HepG2 (cell line): ENCODE data around the gene PROCR. TPM values are rescaled to one million over a fixed set of nuclear protein-coding genes. Genes with fewer than 3 reads are reported as not detected.

Experiments used
- CHCHD3 ChIP-seq: sonication (generic); formaldehyde crosslinking; IDR thresholded peaks from 2 replicates; pipeline ENCODE4 v1.8.0; 2022; ENCODE audit warnings: mild to moderate bottlenecking, missing genetic modification reagents, moderate library complexity
- CSRNP1 ChIP-seq: sonication (generic); formaldehyde crosslinking; IDR thresholded peaks from 2 replicates; pipeline ENCODE4 v1.8.1; 2023; ENCODE audit warnings: mild to moderate bottlenecking, missing genetic modification reagents
- DNMT3B ChIP-seq: conservative IDR thresholded peaks from 2 replicates; pipeline ENCODE4 v1.6.1; 2016; ENCODE audit warnings: missing biosample characterization, control low read depth
- E2F5 ChIP-seq: sonication (generic); formaldehyde crosslinking; conservative IDR thresholded peaks from 2 replicates; pipeline ENCODE4 v1.4.0; 2020; ENCODE audit warnings: missing genetic modification reagents
- FOXK2 ChIP-seq: fragments of 450-650 bp; IDR thresholded peaks from 2 replicates; pipeline ENCODE4 v1.6.1; 2016
- GATA4 ChIP-seq: sonication (generic); IDR thresholded peaks from 2 replicates; pipeline ENCODE4 v1.6.1; 2016; ENCODE audit warnings: antibody characterized with exemption, low read depth, borderline replicate concordance
- GTF2F1 ChIP-seq: fragments of 150-350 bp; IDR thresholded peaks from 2 replicates; pipeline ENCODE4 v1.6.1; 2014; ENCODE audit warnings: low read length
- HNF4G ChIP-seq, 2 experiments: sonication (generic) in 1 of 2; formaldehyde crosslinking in 1 of 2; IDR thresholded peaks; 2 replicates each; pipeline versions ENCODE4 v1.4.0 to v1.6.1; 2011 to 2020; ENCODE audit warnings: borderline replicate concordance in 2 of 2, low read depth in 2 of 2, mild to moderate bottlenecking in 2 of 2, low read length in 1 of 2, missing genetic modification reagents in 1 of 2, moderate library complexity in 1 of 2
- KDM5B ChIP-seq: sonication (generic); formaldehyde crosslinking; IDR thresholded peaks from 2 replicates; pipeline ENCODE4 v1.4.0; 2020; ENCODE audit warnings: missing genetic modification reagents, mild to moderate bottlenecking, borderline replicate concordance
- MAF1 ChIP-seq: sonication (generic); formaldehyde crosslinking; IDR thresholded peaks from 2 replicates; pipeline ENCODE4 v1.5.0; 2020; ENCODE audit warnings: missing genetic modification reagents, borderline replicate concordance
- NR2F6 ChIP-seq, 2 experiments: IDR thresholded peaks; 2 replicates each; pipeline ENCODE4 v1.6.1; 2016; ENCODE audit warnings: antibody characterized with exemption in 1 of 2, mild to moderate bottlenecking in 1 of 2
- PHF8 ChIP-seq: sonication (generic); formaldehyde crosslinking; IDR thresholded peaks from 2 replicates; pipeline ENCODE4 v1.5.0; 2020; ENCODE audit warnings: missing genetic modification reagents
- SMARCE1 ChIP-seq: fragments of 450-650 bp; IDR thresholded peaks from 2 replicates; pipeline ENCODE4 v1.6.1; 2017; ENCODE audit warnings: borderline replicate concordance
- SP2 ChIP-seq: sonication (generic); formaldehyde crosslinking; IDR thresholded peaks from 2 replicates; pipeline ENCODE4 v1.5.1; 2020; ENCODE audit warnings: mild to moderate bottlenecking, missing genetic modification reagents
- SP4 ChIP-seq: sonication (generic); formaldehyde crosslinking; IDR thresholded peaks from 2 replicates; pipeline ENCODE4 v1.8.1; 2023; ENCODE audit warnings: mild to moderate bottlenecking, missing genetic modification reagents
- THAP11 ChIP-seq: IDR thresholded peaks from 2 replicates; pipeline ENCODE4 v1.6.1; 2016; ENCODE audit warnings: missing biosample characterization, missing genetic modification reagents
- TMF1 ChIP-seq: sonication (generic); formaldehyde crosslinking; IDR thresholded peaks from 2 replicates; pipeline ENCODE4 v1.8.1; 2022; ENCODE audit warnings: low read depth, missing genetic modification reagents
- ZBTB8A ChIP-seq: sonication (generic); formaldehyde crosslinking; IDR thresholded peaks from 2 replicates; pipeline ENCODE4 v1.4.0; 2020; ENCODE audit warnings: mild to moderate bottlenecking, low read depth, missing genetic modification reagents, borderline replicate concordance
- ZC3H13 ChIP-seq: sonication (generic); formaldehyde crosslinking; IDR thresholded peaks from 2 replicates; pipeline ENCODE4 v1.8.1; 2023; ENCODE audit warnings: mild to moderate bottlenecking, missing genetic modification reagents, moderate library complexity
- ZFX ChIP-seq: sonication (generic); formaldehyde crosslinking; IDR thresholded peaks from 2 replicates; pipeline ENCODE4 v1.4.0; 2020; ENCODE audit warnings: mild to moderate bottlenecking, low read depth, missing genetic modification reagents, moderate library complexity
- ZNF570 ChIP-seq: sonication (generic); formaldehyde crosslinking; IDR thresholded peaks from 2 replicates; pipeline ENCODE4 v1.4.0; 2020; ENCODE audit warnings: mild to moderate bottlenecking, missing genetic modification reagents, borderline replicate concordance
- ZNF790 ChIP-seq: sonication (generic); formaldehyde crosslinking; IDR thresholded peaks from 2 replicates; pipeline ENCODE4 v1.8.0; 2022; ENCODE audit warnings: missing genetic modification reagents, mild to moderate bottlenecking, borderline replicate concordance
- ZNF891 ChIP-seq: sonication (generic); formaldehyde crosslinking; IDR thresholded peaks from 2 replicates; pipeline ENCODE4 v1.5.0; 2020; ENCODE audit warnings: mild to moderate bottlenecking, missing genetic modification reagents
- ZSCAN9 ChIP-seq: IDR thresholded peaks from 2 replicates; pipeline ENCODE4 v1.6.1; 2016; ENCODE audit warnings: borderline replicate concordance
- polyA plus RNA-seq, 8 experiments: library from polyadenylated mRNA; depleted of rRNA in 3 of 8; stranded (reverse) in 7 of 8; unstranded in 1 of 8; fragments of >200 nt; fragmentation: Illumina TruSeq in 4 of 8; extraction: Trizol in 4 of 8; gene quantifications; 2 replicates each; pipeline versions ENCODE4 v1.2.1 to v1.2.3, GENCODE V29; 2011 to 2016; ENCODE audit warnings: low read depth in 4 of 8, missing spikeins in 1 of 8, mixed read lengths in 1 of 8; ENCODE audit not compliant: insufficient read depth in 1 of 8
- total RNA-seq, 5 experiments: library from RNA; depleted of rRNA; stranded (reverse); fragments of >200 nt; fragmentation: Illumina TruSeq; extraction: Trizol; gene quantifications; 2 replicates each; pipeline ENCODE4 v1.2.3, GENCODE V29; 2016; ENCODE audit warnings: low read depth in 1 of 5
- TF ChIP-seq, protein P1 (sequence below): sonication (generic); formaldehyde crosslinking; IDR thresholded peaks from 2 replicates; pipeline ENCODE4 v1.5.1; 2020; ENCODE audit warnings: missing genetic modification reagents, mild to moderate bottlenecking, borderline replicate concordance

PROCR gene
- total and polyA plus RNA-seq, 2 of the 13 experiments (the other 11 are each of a cell fraction or from before 2014, with no cell fraction given): 1.4 to 1.7 TPM

DNA sequence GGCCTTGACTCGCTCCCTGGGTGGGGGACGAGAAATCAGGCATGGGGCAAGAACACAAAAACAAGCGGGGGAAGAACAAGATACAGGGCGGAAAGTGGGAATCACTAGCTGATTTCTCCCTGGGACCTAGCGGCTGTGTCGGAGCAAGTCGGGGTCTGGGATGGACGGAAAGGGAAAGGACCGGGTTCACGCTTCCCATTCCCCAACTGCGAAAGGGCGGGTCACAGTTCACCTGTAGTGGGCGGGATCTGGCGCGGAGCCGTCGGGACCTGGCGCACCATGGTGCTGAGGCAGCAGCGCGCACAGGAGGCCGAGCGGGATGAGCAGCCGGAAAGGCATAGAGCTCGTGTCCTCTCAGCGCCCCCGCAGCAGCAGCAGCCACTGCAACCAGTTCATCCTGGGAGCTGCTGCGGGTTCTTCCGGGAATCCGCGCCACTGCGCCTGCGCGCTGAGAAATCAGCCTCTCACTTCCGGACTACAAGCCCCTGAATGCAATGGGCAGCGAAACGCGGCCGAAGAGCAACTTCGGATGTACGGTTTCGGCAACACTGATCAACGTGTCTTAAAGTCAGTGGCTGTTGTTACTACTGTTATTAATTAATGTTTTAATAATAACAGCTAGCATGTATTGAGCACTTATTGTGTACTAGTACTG, 24.8 kb upstream of the PROCR start, which contains the start of gene EDEM2 (continued):
- TF ChIP-seq NR2F6 (IDR thresholded peaks at IDR 0.05) (no peak; the same call in none of the 2 replicates), NR2F6 (CRISPR knock-in tag; IDR thresholded peaks at IDR 0.05) (peak; percentile 76), MAF1 (CRISPR knock-in tag) (peak; percentile 57; the same call in 1 of the 2 replicates), KDM5B (CRISPR knock-in tag) (peak; percentile 81; the same call in 1 of the 2 replicates), ZFX (CRISPR knock-in tag) (peak; percentile 94), ZNF891 (CRISPR knock-in tag) (peak; percentile 94), SP4 (CRISPR knock-in tag) (peak; percentile 73; the same call in 1 of the 2 replicates), GATA4 (peak; percentile 84; the same call in 1 of the 2 replicates), E2F5 (CRISPR knock-in tag) (peak; percentile 67; the same call in 1 of the 2 replicates), ZC3H13 (CRISPR knock-in tag) (no peak), ZBTB8A (CRISPR knock-in tag) (peak; percentile 76; the same call in 1 of the 2 replicates), SMARCE1 (no peak), DNMT3B (no peak), PHF8 (CRISPR knock-in tag) (peak; percentile 82), CSRNP1 (peak; percentile 98), ZNF570 (0 out of 2 replicates have a peak, but pooled peaks have one; percentile 47), ZNF790 (peak; percentile 19; the same call in 1 of the 2 replicates), FOXK2 (peak; percentile 49; the same call in 1 of the 2 replicates), THAP11 (CRISPR knock-in tag) (peak; percentile 99), SP2 (peak; percentile 62), GTF2F1 (no peak; the same call in 1 of the 2 replicates), TMF1 (no peak; the same call in 1 of the 2 replicates), HNF4G (IDR thresholded peaks at IDR 0.05; ENCODE audit: borderline replicate concordance, low read depth, low read length) (peak; percentile 79), HNF4G (CRISPR knock-in tag; IDR thresholded peaks at IDR 0.05; ENCODE audit: borderline replicate concordance, low read depth) (peak; percentile 74; the same call in 1 of the 2 replicates), CHCHD3 (CRISPR knock-in tag) (no peak), ZSCAN9 (CRISPR knock-in tag) (no peak; the same call in 1 of the 2 replicates)
- TF ChIP-seq, protein P1, sequence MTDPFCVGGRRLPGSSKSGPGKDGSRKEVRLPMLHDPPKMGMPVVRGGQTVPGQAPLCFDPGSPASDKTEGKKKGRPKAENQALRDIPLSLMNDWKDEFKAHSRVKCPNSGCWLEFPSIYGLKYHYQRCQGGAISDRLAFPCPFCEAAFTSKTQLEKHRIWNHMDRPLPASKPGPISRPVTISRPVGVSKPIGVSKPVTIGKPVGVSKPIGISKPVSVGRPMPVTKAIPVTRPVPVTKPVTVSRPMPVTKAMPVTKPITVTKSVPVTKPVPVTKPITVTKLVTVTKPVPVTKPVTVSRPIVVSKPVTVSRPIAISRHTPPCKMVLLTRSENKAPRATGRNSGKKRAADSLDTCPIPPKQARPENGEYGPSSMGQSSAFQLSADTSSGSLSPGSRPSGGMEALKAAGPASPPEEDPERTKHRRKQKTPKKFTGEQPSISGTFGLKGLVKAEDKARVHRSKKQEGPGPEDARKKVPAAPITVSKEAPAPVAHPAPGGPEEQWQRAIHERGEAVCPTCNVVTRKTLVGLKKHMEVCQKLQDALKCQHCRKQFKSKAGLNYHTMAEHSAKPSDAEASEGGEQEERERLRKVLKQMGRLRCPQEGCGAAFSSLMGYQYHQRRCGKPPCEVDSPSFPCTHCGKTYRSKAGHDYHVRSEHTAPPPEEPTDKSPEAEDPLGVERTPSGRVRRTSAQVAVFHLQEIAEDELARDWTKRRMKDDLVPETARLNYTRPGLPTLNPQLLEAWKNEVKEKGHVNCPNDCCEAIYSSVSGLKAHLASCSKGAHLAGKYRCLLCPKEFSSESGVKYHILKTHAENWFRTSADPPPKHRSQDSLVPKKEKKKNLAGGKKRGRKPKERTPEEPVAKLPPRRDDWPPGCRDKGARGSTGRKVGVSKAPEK (CRISPR knock-in tag): no peak
